ENCODE results near the gene C16orf78. TPM values are rescaled to one million over a fixed set of nuclear protein-coding genes. Genes with fewer than 3 reads are reported as not detected.

Gene C16orf78
- total RNA-seq, 4 donors from 2014 or later = not detected

DNA sequence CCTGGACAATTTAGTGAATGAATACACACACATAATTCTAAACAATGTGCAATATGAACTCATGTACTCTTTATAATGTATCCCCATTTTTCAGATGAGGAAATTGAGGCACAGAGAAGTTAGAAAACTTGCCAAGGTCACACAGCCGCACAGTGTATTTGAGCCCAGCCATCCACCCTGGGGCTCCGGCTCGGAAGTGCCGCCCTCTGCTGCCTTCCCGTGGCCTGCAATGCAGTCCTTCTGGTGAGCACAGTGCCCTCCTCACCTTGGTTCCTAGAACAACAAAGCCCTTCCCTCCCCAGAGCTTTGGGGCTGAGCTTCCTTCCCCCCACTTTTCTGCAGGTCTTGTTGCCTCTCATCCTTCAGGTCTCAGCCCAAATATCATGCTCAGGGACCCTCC, 63.7 kb downstream of the C16orf78 start:
- DNase-seq (ENCODE audit: low spot score) (no peak), ATAC-seq (ENCODE audit: low FRiP score) (no peak)
- TF ChIP-seq, protein P1, sequence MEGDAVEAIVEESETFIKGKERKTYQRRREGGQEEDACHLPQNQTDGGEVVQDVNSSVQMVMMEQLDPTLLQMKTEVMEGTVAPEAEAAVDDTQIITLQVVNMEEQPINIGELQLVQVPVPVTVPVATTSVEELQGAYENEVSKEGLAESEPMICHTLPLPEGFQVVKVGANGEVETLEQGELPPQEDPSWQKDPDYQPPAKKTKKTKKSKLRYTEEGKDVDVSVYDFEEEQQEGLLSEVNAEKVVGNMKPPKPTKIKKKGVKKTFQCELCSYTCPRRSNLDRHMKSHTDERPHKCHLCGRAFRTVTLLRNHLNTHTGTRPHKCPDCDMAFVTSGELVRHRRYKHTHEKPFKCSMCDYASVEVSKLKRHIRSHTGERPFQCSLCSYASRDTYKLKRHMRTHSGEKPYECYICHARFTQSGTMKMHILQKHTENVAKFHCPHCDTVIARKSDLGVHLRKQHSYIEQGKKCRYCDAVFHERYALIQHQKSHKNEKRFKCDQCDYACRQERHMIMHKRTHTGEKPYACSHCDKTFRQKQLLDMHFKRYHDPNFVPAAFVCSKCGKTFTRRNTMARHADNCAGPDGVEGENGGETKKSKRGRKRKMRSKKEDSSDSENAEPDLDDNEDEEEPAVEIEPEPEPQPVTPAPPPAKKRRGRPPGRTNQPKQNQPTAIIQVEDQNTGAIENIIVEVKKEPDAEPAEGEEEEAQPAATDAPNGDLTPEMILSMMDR (IDR thresholded peaks at IDR 0.05) = no peak

DNA sequence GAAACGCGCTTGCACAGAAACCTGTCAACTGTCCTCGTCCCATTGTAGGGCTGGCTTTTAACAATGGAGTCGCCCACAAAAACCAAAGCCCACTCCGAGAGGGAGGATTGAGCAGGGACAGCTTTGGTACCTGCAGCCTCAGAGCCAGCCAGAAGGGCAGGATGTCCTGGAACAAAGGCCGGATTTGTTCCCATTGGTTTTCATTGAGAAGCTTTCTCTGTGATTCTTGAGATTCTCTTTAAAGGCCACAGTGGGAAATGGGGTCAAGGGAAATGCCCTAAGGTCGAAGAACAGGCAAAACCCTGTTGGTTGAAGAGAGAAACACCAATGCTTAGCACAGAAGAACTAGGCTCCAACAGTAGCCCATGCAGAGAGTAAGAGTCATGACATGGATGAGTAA, 65.4 kb downstream of the C16orf78 start:
- TF ChIP-seq, protein P1 (IDR thresholded peaks at IDR 0.05) = no peak
- ATAC-seq (ENCODE audit: low FRiP score) (no peak), DNase-seq (ENCODE audit: low spot score) (no peak)

DNA sequence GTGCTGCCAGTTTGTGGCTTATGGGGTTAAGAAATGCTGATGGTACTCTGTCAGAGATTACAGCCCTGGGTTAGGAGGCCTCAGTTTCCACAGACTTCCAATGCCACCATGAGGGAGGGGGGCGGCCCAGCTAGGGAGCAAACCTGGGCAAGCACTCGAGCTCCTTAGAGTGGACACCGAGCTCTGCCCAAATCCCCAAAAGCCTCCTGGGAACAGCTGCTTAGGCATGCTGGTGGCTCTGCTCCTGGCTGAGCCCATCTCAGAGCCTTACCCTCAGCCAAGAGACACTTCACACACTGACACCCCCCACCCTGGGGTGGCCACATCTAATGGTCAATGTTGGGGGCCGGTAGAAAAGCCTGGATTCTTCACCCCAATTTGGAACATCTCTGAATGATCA, 66.1 kb downstream of the C16orf78 start:
- TF ChIP-seq, protein P1 (IDR thresholded peaks at IDR 0.05) = no peak
- ATAC-seq (ENCODE audit: low FRiP score) = no peak
- DNase-seq (ENCODE audit: low spot score) = no peak

DNA sequence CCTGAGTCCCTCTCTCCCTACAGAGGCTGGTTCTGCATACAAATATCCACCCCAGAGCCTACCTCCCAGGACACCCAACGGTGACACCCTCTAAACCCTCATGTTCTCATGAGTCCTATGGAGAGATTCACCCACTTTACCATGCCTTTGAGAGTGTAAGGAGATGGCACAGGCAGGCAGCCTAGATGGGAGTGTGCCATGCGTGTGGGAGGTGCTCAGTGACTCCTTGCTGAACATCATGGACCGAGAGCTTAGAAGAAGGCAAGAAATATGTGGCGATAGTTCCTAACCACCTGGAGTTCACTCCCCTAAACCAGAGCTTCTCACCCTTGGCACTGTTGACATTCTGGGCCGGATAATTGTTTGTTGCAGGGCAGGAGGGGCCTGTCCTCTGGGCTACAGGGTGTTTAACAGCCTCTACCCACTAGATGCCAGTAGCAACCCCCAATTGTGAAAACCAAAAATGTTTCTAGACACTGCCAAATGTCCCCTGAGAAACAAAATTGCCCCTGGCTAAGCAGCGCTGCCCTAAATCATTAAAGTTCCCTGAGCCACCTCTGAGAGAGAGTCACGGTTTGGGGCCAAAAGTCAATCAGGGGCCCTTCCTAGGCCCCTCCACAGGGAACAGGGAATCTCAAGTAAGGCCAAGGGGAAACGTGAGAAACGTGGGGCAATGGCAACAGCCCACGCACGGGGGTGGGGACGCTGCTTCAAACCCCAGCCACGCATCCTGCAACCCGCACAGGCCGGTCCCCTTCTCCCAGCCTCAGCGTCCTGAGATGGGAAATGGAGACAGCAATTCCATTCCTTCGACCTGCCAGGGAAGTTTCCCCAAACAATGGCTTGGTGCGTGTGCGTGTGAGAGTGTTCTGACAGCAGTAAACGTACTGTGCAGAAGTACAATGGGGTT, 66.8 kb downstream of the C16orf78 start:
- DNase-seq (ENCODE audit: low spot score) (no peak), ATAC-seq (ENCODE audit: low FRiP score) (no peak)
- TF ChIP-seq, protein P1 (IDR thresholded peaks at IDR 0.05) = no peak

DNA sequence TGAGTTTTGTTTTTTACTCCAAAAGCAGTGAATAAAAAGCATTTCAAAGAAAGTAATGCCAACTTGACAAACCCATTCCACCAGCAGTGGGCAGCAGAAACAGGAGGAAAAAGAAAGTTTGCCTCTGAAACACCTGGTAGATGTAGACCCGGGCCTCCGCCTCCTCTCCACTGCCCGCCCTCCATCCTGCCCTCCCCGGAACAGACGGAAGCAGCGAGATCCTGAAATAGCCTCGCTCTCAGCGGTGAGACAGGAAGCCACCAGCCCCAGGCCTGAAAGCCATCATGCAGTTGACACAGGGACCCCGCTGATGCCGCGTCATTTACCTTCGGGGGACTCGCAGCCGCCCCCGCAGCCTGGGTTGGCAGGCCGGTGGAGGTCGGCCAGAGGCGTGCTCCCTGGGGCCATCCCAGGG, 67.8 kb downstream of the C16orf78 start:
- ATAC-seq (ENCODE audit: low FRiP score) = peak; percentile 51
- TF ChIP-seq, protein P1 (IDR thresholded peaks at IDR 0.05) = no peak
- no peak for DNase-seq (ENCODE audit: low spot score)

DNA sequence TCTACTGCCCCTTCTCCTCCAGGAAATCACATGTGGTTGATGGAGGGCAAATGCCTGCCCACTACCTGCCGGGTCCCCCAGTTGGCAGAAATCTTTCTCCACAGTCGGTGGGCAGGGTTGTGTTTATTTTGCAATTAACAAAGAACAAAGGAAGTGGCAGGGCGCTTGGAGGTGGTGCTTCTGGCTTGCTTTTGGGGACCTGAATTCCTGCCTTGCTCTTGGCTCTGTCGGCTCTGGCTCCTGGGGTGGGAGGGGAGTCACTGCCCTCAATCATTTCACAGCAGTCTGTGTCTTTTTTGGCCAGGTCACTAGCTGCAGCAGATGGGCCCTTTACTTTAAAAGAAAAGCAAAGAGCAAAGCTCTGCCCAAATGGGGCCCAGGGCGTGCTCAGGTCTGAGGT, 69.2 kb downstream of the C16orf78 start:
- no peak for ATAC-seq (ENCODE audit: low FRiP score)
- TF ChIP-seq, protein P1 (IDR thresholded peaks at IDR 0.05) = no peak
- DNase-seq (ENCODE audit: low spot score) = no peak

DNA sequence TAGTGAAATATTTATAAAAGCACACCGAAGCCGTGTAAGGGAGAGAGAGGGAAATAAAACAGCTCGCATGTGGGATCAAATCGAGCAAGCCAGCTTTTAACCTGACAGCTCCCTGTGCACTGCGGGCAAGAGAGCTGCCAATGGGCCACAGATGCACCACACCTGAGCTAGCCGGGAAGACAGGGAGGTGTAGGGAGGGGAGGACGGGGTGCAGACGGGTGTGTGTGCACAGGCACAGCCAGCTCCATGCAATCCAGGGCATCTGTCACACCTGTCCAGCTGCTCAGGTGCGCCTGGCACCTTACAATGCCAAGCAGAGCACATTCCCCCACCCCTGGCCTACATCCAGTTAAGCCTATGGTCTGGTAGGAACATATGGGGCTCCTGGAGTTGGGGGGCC, 70.0 kb downstream of the C16orf78 start:
- ATAC-seq (ENCODE audit: low FRiP score) = no peak
- TF ChIP-seq, protein P1 (IDR thresholded peaks at IDR 0.05) = no peak
- no peak for DNase-seq (ENCODE audit: low spot score)
